Measurements from ENCODE around the gene NTM. TPM values are rescaled to one million over a fixed set of nuclear protein-coding genes. Genes with fewer than 3 reads are reported as not detected.

The NTM gene
- total RNA-seq, 2 donors from 2014 or later: 19.1 to 44.7 TPM

DNA sequence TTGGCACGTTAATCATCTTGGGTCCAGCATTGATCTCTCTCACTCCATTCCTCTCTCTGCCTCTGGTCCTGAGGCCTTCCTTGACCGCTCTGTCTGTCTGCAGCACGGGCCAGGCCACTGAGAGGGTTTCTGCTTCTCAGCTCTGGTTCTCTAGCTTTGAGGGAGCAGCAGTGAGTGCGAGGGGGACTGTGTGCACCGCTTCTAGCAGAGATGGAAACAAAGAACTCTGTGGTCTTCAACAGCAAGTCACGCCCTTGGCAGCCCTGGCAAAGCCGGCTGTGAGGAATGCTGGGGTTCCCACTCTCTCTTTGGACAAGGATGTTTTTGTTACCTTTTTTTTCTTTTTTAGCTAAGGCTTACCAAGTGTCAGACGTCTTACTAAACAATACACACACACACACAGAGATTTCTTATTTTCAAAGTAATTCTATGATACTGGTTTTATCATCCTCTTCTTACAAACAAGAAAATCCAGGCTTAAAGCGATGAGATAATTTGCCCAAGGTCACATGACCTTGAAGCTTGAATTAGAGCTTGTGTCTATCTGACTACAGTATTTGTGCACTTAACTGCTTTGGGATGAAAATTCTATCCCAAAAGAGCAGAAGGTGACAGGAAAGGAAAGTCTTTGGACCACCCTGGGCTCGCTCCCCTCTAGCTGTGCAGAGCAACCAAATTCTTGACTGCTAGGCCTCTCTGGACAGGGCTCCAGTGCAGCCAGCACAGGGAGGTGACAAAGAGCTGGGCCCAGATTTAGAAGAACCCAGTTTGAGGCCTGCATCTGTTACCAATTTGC is 293.2 kb downstream of the NTM start:
- TF ChIP-seq CTCF (IDR thresholded peaks at IDR 0.05): no peak
- DNase-seq (ENCODE audit: low spot score): no peak
- Histone ChIP-seq H3K4me3 (no peak overlapping the region), H3K27me3 (no peaks in the 10 kb centered on the region), H3K27ac (no peak overlapping the region), H3K36me3 (no peaks in the 10 kb centered on the region), H3K4me1 (no peaks in the 10 kb centered on the region), H3K9me3 (no peaks in the 10 kb centered on the region)

GRCh38 chr11:131664293-131664692 is 293.9 kb downstream of the NTM start:
- no peak for TF ChIP-seq CTCF (IDR thresholded peaks at IDR 0.05)
- DNase-seq (ENCODE audit: low spot score): no peak
- no peaks in the 10 kb centered on the region for H3K4me1 ChIP-seq
- no peaks in the 10 kb centered on the region for H3K36me3 ChIP-seq
- H3K9me3 ChIP-seq: no peaks in the 10 kb centered on the region
- no peaks in the 10 kb centered on the region for H3K27me3 ChIP-seq
- H3K4me3 ChIP-seq: no peak overlapping the region
- H3K27ac ChIP-seq: no peak overlapping the region

DNA sequence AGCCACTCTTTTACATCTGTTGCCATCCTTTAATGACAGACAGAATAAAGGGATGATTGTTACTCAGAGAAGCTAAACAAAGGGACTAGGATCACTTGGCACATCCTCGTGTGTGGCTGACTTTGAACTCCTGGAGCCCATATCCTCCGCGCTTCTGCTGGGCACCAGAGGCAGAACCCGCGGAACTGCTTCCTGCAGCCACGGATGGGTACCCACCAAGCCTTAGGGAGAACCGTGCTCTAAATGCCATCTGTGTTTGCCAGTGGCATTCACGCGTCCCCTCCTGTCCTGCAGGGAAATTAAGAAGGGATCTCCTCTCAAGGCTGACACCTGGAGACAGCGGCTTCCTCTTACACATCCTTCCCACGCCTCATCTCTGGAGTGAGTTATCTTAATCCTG is 294.4 kb downstream of the NTM start:
- H3K36me3 ChIP-seq: no peaks in the 10 kb centered on the region
- DNase-seq (ENCODE audit: low spot score): no peak
- no peaks in the 10 kb centered on the region for H3K9me3 ChIP-seq
- no peak for TF ChIP-seq CTCF (IDR thresholded peaks at IDR 0.05)
- no peaks in the 10 kb centered on the region for H3K27me3 ChIP-seq
- no peaks in the 10 kb centered on the region for H3K4me1 ChIP-seq
- no peak overlapping the region for H3K27ac ChIP-seq
- no peak overlapping the region for H3K4me3 ChIP-seq

GRCh38 chr11:131665344-131665968 is 295.0 kb downstream of the NTM start:
- no peak for TF ChIP-seq CTCF (IDR thresholded peaks at IDR 0.05)
- H3K27me3 ChIP-seq: no peaks in the 10 kb centered on the region
- no peaks in the 10 kb centered on the region for H3K4me1 ChIP-seq
- no peaks in the 10 kb centered on the region for H3K9me3 ChIP-seq
- no peak for DNase-seq (ENCODE audit: low spot score)
- no peak overlapping the region for H3K4me3 ChIP-seq
- H3K27ac ChIP-seq: no peak overlapping the region
- no peaks in the 10 kb centered on the region for H3K36me3 ChIP-seq

DNA sequence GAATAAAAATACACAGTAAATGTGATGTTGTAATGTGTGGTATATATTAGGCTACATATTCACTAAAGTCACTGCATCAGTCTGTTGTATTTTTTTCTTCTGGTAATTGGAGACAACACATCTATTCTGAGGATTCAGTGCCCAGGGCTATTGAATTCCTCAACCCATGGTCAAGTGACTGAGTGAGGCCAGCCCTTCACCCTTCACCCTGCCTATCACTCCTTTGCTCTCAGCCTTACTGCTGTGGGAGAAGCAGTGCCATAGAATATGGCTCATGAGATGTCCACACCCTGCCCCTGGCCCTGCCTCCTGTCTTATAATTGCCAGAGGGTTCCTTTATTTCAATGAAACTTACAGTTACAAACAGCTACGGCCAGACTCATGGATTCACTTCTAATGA is 295.6 kb downstream of the NTM start:
- TF ChIP-seq CTCF (IDR thresholded peaks at IDR 0.05): no peak
- no peak for DNase-seq (ENCODE audit: low spot score)
- Histone ChIP-seq H3K27me3 (no peaks in the 10 kb centered on the region), H3K36me3 (no peaks in the 10 kb centered on the region), H3K4me1 (no peaks in the 10 kb centered on the region), H3K4me3 (no peak overlapping the region), H3K9me3 (no peaks in the 10 kb centered on the region), H3K27ac (no peak overlapping the region)
